Mucosa of rectum (tissue), 2 donors: ENCODE results near the gene AMOT.
"Not testable (repeated sequence)": the region's sequence is repeated elsewhere in the genome, so short reads cannot be mapped to it uniquely, and the experiment has no call there.

Experiments used
- H3K27ac ChIP-seq, 2 donors: one replicate each; pipeline ENCODE4 v1.7.0; 2013; ENCODE audit warnings: inconsistent platforms in 2 of 2, low read depth in 2 of 2, low read length in 2 of 2
- H3K27me3 ChIP-seq, 2 donors: one replicate each; pipeline ENCODE4 v1.7.0; 2013; ENCODE audit warnings: low read length in 2 of 2; ENCODE audit not compliant: control insufficient read depth in 2 of 2, insufficient read depth in 2 of 2
- H3K36me3 ChIP-seq, 2 donors: one replicate each; pipeline ENCODE4 v1.7.0; 2013; ENCODE audit warnings: low read length in 2 of 2; ENCODE audit not compliant: control insufficient read depth in 2 of 2, insufficient read depth in 2 of 2
- H3K4me1 ChIP-seq, 2 donors: one replicate each; pipeline ENCODE4 v1.7.0; 2013; ENCODE audit warnings: low read length in 2 of 2, mild to moderate bottlenecking in 1 of 2; ENCODE audit not compliant: control insufficient read depth in 2 of 2, insufficient read depth in 2 of 2
- H3K4me3 ChIP-seq, 2 donors: one replicate each; pipeline ENCODE4 v1.7.0; 2013; ENCODE audit warnings: low read length in 2 of 2
- H3K9ac ChIP-seq, 2 donors: one replicate each; pipeline ENCODE4 v1.7.0; 2013; ENCODE audit warnings: low read length in 2 of 2, low read depth in 1 of 2, mild to moderate bottlenecking in 1 of 2
- H3K9me3 ChIP-seq, 2 donors: one replicate each; pipeline ENCODE4 v1.7.0; 2013; ENCODE audit warnings: low read length in 2 of 2; ENCODE audit not compliant: control insufficient read depth in 2 of 2
- donor health status: healthy.
- donor health status: Normal muscosa, but diverticular disease.

AMOT gene

DNA sequence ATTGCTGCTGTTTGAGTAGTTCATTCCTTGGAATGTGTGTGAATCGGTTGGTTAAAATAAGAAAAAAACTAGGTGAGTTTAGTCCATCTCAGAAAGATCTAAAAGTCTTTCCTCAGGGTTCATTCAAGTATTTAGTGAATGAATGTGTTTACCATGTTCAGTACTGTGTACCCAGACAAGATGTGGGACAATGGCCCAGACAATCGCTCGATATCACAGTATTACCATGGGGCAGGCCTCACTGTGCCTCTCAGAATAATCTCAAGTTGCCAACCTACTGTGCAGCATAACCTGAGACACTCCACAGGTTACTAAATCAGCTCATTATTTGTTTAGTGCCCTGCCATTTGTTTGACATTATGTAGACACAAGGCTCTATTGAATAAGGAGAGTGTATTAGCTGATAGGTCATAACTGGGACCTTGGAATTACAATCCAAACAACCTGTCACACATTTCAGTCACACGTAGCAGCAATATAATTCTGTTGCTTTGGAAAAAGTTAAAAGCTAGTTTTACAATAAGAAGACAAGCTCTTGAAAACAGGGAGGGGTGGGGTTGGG is 24.9 kb upstream of the AMOT start:
- no peaks in the 10 kb centered on the region for H3K9me3 ChIP-seq

DNA sequence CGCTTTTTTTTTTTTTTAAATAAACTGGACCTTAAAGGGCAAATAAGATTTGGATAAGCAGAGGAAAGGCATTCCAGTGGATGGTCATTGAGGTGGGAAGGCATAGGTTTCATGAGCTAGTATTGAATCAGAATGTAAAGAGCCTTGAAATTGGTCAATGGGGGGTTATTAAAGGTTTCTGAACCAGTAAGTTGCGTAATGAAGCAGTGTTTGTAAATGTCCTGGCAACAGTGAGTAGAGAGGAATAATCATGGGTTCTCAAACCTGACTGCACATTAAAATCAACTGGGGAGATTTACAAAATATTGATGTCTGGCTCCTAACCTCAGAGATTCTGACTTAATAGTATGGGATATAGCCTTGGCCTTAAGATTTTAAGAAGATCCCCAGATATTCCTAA is 23.2 kb upstream of the AMOT start:
- no peak overlapping the region for H3K4me3 ChIP-seq
- H3K9ac ChIP-seq = no peak overlapping the region
- no peak overlapping the region for H3K27ac ChIP-seq
- H3K4me1 ChIP-seq = no peaks in the 10 kb centered on the region
- H3K36me3 ChIP-seq = no peaks in the 10 kb centered on the region
- peaks cover 3% of the 10 kb centered on the region in 2 donors for H3K27me3 ChIP-seq
- no peaks in the 10 kb centered on the region for H3K9me3 ChIP-seq

More for the DNA sequence above, 24.9 kb upstream of the AMOT start:
- no peaks in the 10 kb centered on the region for H3K4me1 ChIP-seq
- H3K4me3 ChIP-seq = no peak overlapping the region
- H3K36me3 ChIP-seq = no peaks in the 10 kb centered on the region
- H3K27ac ChIP-seq = no peak overlapping the region
- H3K9ac ChIP-seq = no peak overlapping the region
- peaks cover 3% of the 10 kb centered on the region in 2 donors for H3K27me3 ChIP-seq

DNA sequence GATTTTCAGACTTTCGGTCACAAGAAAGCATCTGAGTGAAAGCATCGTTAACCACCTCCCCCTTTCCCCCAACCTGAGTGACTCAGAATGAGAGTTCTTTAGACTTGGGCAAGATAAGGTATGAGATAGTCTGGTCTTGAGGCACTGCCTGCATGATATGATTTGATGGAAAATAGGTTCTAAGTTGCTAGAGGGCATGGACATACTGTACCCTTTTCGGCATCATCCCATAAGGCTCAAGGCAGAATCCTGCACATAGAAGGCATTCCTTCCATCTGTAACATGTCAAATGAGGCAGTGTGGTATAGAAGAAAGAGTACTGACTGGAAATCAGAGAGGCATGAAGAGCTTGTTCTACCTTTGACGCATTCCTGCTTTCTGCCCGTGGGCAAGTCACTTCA is 16.8 kb upstream of the AMOT start:
- Histone ChIP-seq H3K4me3 (no peak overlapping the region), H3K36me3 (no peaks in the 10 kb centered on the region), H3K27me3 (peaks cover 0 to 10% of the 10 kb centered on the region in 2 donors), H3K9me3 (no peaks in the 10 kb centered on the region), H3K9ac (no peak overlapping the region), H3K27ac (no peak overlapping the region), H3K4me1 (no peaks in the 10 kb centered on the region)

DNA sequence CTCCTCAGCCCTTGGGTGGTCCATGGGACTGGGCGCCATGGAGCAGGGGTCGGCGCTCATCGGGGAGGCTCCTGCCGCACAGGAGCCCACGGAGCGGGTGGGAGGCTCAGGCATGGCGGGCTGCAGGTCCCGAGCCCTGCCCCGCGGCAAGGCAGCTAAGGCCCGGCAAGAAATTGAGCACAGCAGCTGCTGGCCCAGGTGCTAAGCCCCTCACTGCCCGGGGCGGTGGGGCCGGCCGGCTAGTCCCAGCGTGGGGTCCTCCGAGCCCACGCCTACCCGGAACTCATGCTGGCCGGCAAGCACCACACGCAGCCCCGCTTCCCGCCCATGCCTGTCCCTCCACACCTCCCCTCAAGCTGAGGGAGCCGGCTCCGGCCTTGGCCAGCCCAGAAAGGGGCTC is 14.3 kb upstream of the AMOT start:
- not testable (repeated sequence) for H3K4me3 ChIP-seq, H3K9ac ChIP-seq, H3K9me3 ChIP-seq, H3K4me1 ChIP-seq, H3K27ac ChIP-seq, H3K27me3 ChIP-seq, H3K36me3 ChIP-seq

DNA sequence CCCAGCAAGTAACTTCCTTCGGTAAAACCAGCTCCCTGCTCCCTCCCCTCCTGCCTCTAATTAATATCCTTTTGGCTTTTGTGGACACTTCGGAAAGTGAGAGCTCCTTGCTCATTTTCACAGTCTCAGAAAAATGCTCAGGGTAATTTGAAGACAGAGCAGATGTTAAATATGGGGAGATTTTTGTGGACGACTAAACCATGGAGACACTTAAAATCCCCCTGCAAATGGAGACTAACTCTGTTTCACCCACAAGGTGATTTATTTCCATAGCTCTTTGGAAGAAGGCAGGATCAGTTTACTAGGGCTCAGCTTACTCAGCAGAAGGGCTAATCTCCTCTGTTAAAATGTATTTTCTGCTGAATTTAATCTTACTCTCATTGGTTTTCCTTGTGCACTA is 12.2 kb upstream of the AMOT start:
- Histone ChIP-seq H3K4me3 (no peak overlapping the region), H3K27me3 (peaks cover 0 to 10% of the 10 kb centered on the region in 2 donors), H3K9ac (no peak overlapping the region), H3K4me1 (no peaks in the 10 kb centered on the region), H3K36me3 (no peaks in the 10 kb centered on the region), H3K27ac (no peak overlapping the region), H3K9me3 (no peaks in the 10 kb centered on the region)

DNA sequence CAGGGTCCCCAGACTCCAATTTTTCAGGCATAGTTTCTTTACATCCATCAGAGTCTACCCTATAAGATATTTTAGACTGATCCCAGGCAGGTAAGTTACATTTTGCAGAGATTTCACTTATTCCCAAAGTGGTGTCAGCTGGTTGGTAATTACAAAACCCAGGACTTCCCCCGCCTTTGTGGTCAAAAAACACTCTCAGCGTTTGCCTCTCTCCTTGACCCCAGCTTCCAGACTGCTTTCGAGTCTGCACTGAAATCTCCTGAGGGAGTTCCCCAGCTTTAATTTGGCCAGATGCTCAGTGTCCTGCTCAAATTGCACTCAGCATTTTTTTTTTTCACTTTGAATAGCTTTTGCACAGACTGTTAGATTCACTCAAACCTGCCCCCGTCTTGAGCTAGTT is 11.2 kb upstream of the AMOT start:
- Histone ChIP-seq H3K4me3 (no peak overlapping the region), H3K27ac (no peak overlapping the region), H3K36me3 (no peaks in the 10 kb centered on the region), H3K9me3 (no peaks in the 10 kb centered on the region), H3K4me1 (no peaks in the 10 kb centered on the region), H3K9ac (no peak overlapping the region), H3K27me3 (peaks cover 0 to 6% of the 10 kb centered on the region in 2 donors)

DNA sequence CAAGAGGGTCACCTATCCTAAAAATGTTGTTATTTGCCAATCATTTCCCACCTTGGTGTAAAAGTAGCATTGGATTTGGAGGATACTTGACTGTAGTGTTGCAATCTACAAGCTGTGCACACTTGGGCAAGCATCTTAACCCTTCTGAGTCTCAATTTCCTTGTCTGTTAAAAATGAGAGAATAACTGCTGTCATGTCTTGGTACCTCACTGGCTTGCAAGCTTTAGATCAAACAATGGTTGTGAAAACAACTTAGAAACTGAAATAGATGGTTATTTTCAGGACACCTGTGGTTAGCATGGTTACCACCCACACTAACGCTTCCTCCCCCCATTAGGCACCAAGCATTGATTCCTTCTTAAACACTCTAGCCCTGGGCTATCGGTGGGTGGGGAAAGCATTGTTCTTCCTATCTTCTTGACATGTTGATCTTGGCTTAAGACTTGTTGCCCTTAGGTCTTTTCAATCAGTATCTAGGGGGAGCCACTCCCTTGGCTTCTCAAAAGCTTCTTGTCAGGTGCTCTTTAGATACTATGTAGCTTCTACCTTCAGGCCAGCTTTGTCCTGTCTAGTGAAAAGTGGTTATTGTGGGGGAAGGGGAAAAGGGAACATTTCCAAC is 10.6 kb upstream of the AMOT start:
- Histone ChIP-seq H3K27me3 (peaks cover 0 to 6% of the 10 kb centered on the region in 2 donors), H3K9ac (no peak overlapping the region), H3K9me3 (no peaks in the 10 kb centered on the region), H3K36me3 (no peaks in the 10 kb centered on the region), H3K4me3 (no peak overlapping the region), H3K4me1 (peaks cover 0 to under 1% of the 10 kb centered on the region in 2 donors), H3K27ac (no peak overlapping the region)

DNA sequence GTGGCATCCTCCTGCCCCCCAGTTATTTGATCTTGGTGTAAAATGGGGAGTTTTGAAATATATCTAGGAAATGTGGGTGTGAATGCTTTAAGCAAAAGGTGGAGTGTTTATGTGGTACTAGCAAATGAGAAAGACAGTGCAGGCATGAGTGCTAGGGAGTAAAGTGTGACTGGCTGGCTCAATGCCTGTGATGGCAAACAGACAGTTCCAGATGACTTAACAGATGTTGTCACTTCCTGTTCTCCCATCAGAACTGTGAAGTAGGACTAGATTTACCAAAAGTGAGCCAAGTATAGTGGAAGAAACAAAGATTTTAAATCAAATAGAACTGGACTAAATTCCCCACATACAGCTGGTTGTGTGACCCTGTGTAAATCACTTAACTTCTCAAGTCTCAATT is 8.4 kb upstream of the AMOT start:
- Histone ChIP-seq H3K4me1 (peaks cover 0 to 4% of the 10 kb centered on the region in 2 donors), H3K36me3 (no peaks in the 10 kb centered on the region), H3K9ac (no peak overlapping the region), H3K27me3 (peaks cover 0 to 9% of the 10 kb centered on the region in 2 donors), H3K27ac (no peak overlapping the region), H3K9me3 (no peaks in the 10 kb centered on the region), H3K4me3 (no peak overlapping the region)

DNA sequence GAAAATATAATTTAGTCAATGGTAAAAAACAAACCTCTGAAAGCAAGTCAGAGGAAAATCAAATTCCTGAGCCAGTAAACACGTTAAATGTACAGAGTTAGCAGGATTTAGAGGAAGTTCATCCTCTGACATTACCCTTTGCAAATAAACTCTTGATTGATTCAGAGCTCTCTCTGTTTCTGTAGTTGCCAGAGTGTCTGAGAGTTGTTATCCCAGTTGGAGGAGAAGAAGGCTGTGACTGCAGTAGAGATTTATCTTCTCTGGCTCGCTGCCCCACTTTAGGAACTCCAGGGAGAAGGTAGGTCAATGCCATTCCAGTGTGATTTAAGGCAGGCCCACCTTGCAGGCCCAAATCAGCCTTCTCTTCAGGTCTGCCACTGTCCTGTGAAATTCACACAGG is 6.2 kb upstream of the AMOT start:
- no peaks in the 10 kb centered on the region for H3K9me3 ChIP-seq
- H3K36me3 ChIP-seq = no peaks in the 10 kb centered on the region
- H3K4me1 ChIP-seq = peaks cover 0 to 6% of the 10 kb centered on the region in 2 donors
- no peak overlapping the region for H3K9ac ChIP-seq
- no peak overlapping the region for H3K4me3 ChIP-seq
- peaks cover 0 to 2% of the 10 kb centered on the region in 2 donors for H3K27me3 ChIP-seq
- peak overlapping the region in 1 of 2 donors; percentile 5 for H3K27ac ChIP-seq

DNA sequence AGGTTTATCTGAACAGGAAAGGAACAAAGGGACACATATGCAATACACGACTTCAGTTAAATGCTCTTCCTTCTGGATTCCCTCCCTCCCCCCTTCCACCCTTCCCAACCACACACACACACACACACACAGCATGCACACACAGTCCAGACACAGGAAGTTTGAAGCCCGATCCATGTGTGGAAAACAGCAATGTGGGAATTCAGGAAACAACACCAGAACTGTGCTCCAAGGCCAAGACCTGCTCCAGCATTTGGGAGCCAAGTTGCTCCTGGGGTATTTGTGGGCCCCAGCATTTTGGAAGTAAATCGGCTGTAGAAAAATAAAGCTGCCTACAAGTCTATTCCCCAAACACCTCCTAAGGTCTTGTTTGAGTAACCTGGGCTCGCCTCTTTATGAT is 5.6 kb upstream of the AMOT start:
- H3K36me3 ChIP-seq = no peaks in the 10 kb centered on the region
- H3K9ac ChIP-seq = peak overlapping the region in 1 of 2 donors; percentile 27
- H3K4me3 ChIP-seq = no peak overlapping the region
- peaks cover 0 to 2% of the 10 kb centered on the region in 2 donors for H3K27me3 ChIP-seq
- H3K4me1 ChIP-seq = peaks cover 0 to 8% of the 10 kb centered on the region in 2 donors
- H3K9me3 ChIP-seq = no peaks in the 10 kb centered on the region
- H3K27ac ChIP-seq = peak overlapping the region; percentile 5 to 44
